ENCODE data around the gene CNNM4. TPM values are rescaled to one million over a fixed set of nuclear protein-coding genes. Genes with fewer than 3 reads are reported as not detected.

CNNM4 gene
- total RNA-seq, 1 donor from 2014 or later, result 15.5 TPM

DNA sequence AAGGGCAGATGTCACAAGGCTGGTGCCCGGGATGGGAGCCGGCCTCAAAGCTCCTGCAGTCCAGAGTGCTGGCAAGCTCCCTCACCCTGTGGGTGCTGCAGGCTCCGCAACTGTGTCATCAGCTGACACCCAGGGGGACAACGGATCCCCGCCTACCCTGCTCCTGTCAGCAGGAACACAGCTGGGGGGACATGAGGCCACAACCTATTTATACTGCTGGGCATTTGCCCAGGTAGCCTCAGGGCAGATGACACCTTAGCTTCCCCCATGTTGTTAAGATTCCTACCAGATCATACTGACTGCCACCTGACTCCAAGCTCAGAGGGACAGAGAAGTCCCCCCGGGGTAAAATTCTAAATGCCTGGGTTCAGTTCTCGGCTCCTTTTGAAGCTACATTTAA is 81.9 kb downstream of the CNNM4 start:
- peaks cover 7% of the 10 kb centered on the region for H3F3A ChIP-seq (ENCODE audit: low read depth)
- no peaks in the 10 kb centered on the region for H3K27me3 ChIP-seq
- H3K27ac Mint-ChIP-seq, result no peak overlapping the region
- peaks cover 17% of the 10 kb centered on the region for H3K36me3 Mint-ChIP-seq
- H2AFZ ChIP-seq (replicated peaks), result no peak overlapping the region
- no peak overlapping the region for H3K9ac ChIP-seq
- no peaks in the 10 kb centered on the region for H3K9me3 Mint-ChIP-seq
- no peak overlapping the region for H3K4me3 ChIP-seq
- H3K4me1 ChIP-seq, result peaks cover 7% of the 10 kb centered on the region
- no peaks in the 10 kb centered on the region for H3K9me3 ChIP-seq (ENCODE audit: low read depth)
- no peak overlapping the region for H3K4me2 ChIP-seq
- TF ChIP-seq EZH2phosphoT487 (IDR thresholded peaks at IDR 0.05) (no peak), EZH2 (IDR thresholded peaks at IDR 0.05) (no peak)
- TF ChIP-seq, protein P1, sequence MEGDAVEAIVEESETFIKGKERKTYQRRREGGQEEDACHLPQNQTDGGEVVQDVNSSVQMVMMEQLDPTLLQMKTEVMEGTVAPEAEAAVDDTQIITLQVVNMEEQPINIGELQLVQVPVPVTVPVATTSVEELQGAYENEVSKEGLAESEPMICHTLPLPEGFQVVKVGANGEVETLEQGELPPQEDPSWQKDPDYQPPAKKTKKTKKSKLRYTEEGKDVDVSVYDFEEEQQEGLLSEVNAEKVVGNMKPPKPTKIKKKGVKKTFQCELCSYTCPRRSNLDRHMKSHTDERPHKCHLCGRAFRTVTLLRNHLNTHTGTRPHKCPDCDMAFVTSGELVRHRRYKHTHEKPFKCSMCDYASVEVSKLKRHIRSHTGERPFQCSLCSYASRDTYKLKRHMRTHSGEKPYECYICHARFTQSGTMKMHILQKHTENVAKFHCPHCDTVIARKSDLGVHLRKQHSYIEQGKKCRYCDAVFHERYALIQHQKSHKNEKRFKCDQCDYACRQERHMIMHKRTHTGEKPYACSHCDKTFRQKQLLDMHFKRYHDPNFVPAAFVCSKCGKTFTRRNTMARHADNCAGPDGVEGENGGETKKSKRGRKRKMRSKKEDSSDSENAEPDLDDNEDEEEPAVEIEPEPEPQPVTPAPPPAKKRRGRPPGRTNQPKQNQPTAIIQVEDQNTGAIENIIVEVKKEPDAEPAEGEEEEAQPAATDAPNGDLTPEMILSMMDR (IDR thresholded peaks at IDR 0.05), result no peak
- H3K27ac ChIP-seq, result peak overlapping the region; percentile 13
- peaks cover 16% of the 10 kb centered on the region for H3K4me1 Mint-ChIP-seq
- H3K27me3 Mint-ChIP-seq (ENCODE audit: insufficient read depth, low read depth), result peaks cover 8% of the 10 kb centered on the region
- H3K36me3 ChIP-seq, result no peaks in the 10 kb centered on the region
- no peaks in the 10 kb centered on the region for H3K79me2 ChIP-seq (ENCODE audit: low read depth)
- DNase-seq (ENCODE audit: low spot score), result no peak
- H4K20me1 ChIP-seq (ENCODE audit: low read depth), result no peaks in the 10 kb centered on the region
- no peak overlapping the region for H3K4me3 Mint-ChIP-seq

GRCh38 chr2:96843538-96844268 is 83.0 kb downstream of the CNNM4 start, which contains the start of gene ANKRD23:
Gene ANKRD23 (minus strand): TSS chr2:96844021. CDS start chr2:96843992, 29 bp downstream.
- no peaks in the 10 kb centered on the region for H4K20me1 ChIP-seq (ENCODE audit: low read depth)
- no peak within 1 kb of the TSS for H3K27ac ChIP-seq
- H3K9me3 Mint-ChIP-seq, result no peaks in the 10 kb centered on the region
- H3K27ac Mint-ChIP-seq, result peak within 1 kb of the TSS; percentile 65
- H3K27me3 ChIP-seq, result no peaks in the 10 kb centered on the region
- H3F3A ChIP-seq (ENCODE audit: low read depth), result peaks cover 8% of the 10 kb centered on the region
- H3K79me2 ChIP-seq (ENCODE audit: low read depth), result no peaks in the 10 kb centered on the region
- no peak within 1 kb of the TSS for H3K9ac ChIP-seq
- no peak within 1 kb of the TSS for H3K4me3 ChIP-seq
- peaks cover 7% of the 10 kb centered on the region for H3K4me1 ChIP-seq
- peak within 1 kb of the TSS; percentile 46 for H3K4me3 Mint-ChIP-seq
- no peak for TF ChIP-seq EZH2phosphoT487 (IDR thresholded peaks at IDR 0.05)
- TF ChIP-seq, protein P1 (IDR thresholded peaks at IDR 0.05), result no peak
- TF ChIP-seq EZH2 (IDR thresholded peaks at IDR 0.05), result no peak
- H3K9me3 ChIP-seq (ENCODE audit: low read depth), result no peaks in the 10 kb centered on the region
- no peak within 1 kb of the TSS for H2AFZ ChIP-seq (replicated peaks)
- peaks cover 22% of the 10 kb centered on the region for H3K4me1 Mint-ChIP-seq
- no peak within 1 kb of the TSS for H3K4me2 ChIP-seq
- peaks cover 17% of the 10 kb centered on the region for H3K36me3 Mint-ChIP-seq
- peaks cover 13% of the 10 kb centered on the region for H3K27me3 Mint-ChIP-seq (ENCODE audit: insufficient read depth, low read depth)
- no peaks in the 10 kb centered on the region for H3K36me3 ChIP-seq
- no peak for DNase-seq (ENCODE audit: low spot score)

DNA sequence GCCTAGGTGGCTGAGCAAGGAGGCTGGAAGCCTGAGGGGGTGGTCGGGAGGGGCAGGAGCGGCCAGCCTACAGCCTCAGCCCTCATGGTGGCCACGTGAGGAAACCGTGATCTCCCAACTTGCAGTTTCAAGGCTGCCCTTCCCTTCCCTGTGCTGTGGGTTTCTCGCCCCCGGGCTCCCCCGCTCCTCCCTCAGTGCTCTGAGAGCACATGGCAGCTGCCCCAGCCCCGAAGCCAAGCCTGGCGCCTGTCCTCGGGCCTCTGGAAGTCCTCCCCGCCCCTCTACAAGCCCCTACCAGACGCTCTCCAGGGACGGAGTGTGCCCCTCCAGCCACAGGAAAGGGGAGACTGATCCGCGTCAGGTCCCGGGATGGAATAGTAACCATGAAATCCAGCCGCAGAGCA is 83.7 kb downstream of the CNNM4 start:
- Mint-ChIP-seq H3K9me3 (no peaks in the 10 kb centered on the region), H3K36me3 (peaks cover 17% of the 10 kb centered on the region), H3K4me1 (peaks cover 24% of the 10 kb centered on the region), H3K27me3 (ENCODE audit: insufficient read depth, low read depth) (peaks cover 13% of the 10 kb centered on the region), H3K27ac (no peak overlapping the region), H3K4me3 (no peak overlapping the region)
- H3K79me2 ChIP-seq (ENCODE audit: low read depth), result no peaks in the 10 kb centered on the region
- H3K4me3 ChIP-seq, result no peak overlapping the region
- peaks cover 7% of the 10 kb centered on the region for H3K4me1 ChIP-seq
- H3K9me3 ChIP-seq (ENCODE audit: low read depth), result no peaks in the 10 kb centered on the region
- no peak overlapping the region for H2AFZ ChIP-seq (replicated peaks)
- H3K27ac ChIP-seq, result no peak overlapping the region
- no peak for DNase-seq (ENCODE audit: low spot score)
- H3K36me3 ChIP-seq, result no peaks in the 10 kb centered on the region
- TF ChIP-seq EZH2 (IDR thresholded peaks at IDR 0.05) (no peak), EZH2phosphoT487 (IDR thresholded peaks at IDR 0.05) (no peak)
- TF ChIP-seq, protein P1 (IDR thresholded peaks at IDR 0.05), result no peak
- H3K27me3 ChIP-seq, result no peaks in the 10 kb centered on the region
- H4K20me1 ChIP-seq (ENCODE audit: low read depth), result no peaks in the 10 kb centered on the region
- peaks cover 9% of the 10 kb centered on the region for H3F3A ChIP-seq (ENCODE audit: low read depth)
- no peak overlapping the region for H3K9ac ChIP-seq
- H3K4me2 ChIP-seq, result no peak overlapping the region
